Endothelial cell of umbilical vein (primary cell): ENCODE data around the gene DLST. TPM values are rescaled to one million over a fixed set of nuclear protein-coding genes. Genes with fewer than 3 reads are reported as not detected.

Experiments used
- BruUV-seq: library from RNA; stranded (reverse); fragments of 400-500 nt; replicated peaks from 2 replicates; lab custom pipeline; 2021; lab: Mats Ljungman, UMichigan
- CTCF ChIA-PET: fragments of 300-600, 350-600 bp; sonication (Branson Sonifier 250); formaldehyde crosslinking; loops from one replicate; lab custom pipeline; 2021; ENCODE audit warnings: antibody characterized with exemption, inconsistent platforms; lab: Charles Lee
- POLR2A ChIA-PET: fragments of 300-600, 350-600 bp; sonication (Branson Sonifier 250); formaldehyde crosslinking; loops from one replicate; lab custom pipeline; 2021; ENCODE audit warnings: antibody characterized with exemption, inconsistent platforms; lab: Charles Lee
- DNase-seq: peaks from one replicate; pipeline ENCODE4 v3.0.0-alpha.2; 2011; ENCODE audit warnings: low read depth, low spot score
- FAIRE-seq: peaks from 2 replicates; lab custom pipeline; 2011; peaks lifted over from hg19 to GRCh38; lab: Jason Lieb, UNC
- H2AFZ ChIP-seq: 2 replicates; pipeline ENCODE4 v1.6.0; 2012; ENCODE audit warnings: low read depth, low read length, control low read depth, inconsistent platforms
- H3K27ac ChIP-seq: 2 replicates; pipeline ENCODE4 v1.5.1; 2011; ENCODE audit warnings: low read depth, mild to moderate bottlenecking, control low read depth, low read length, moderate library complexity; ENCODE audit not compliant: insufficient read depth
- H3K27me3 ChIP-seq, 2 experiments: 2 replicates each; pipeline versions ENCODE4 v1.6.0 to v1.6.1; 2011; ENCODE audit warnings: low read length in 2 of 2, mixed read lengths in 1 of 2; ENCODE audit not compliant: control insufficient read depth in 2 of 2, insufficient read depth in 2 of 2
- H3K36me3 ChIP-seq, 2 experiments: 2 replicates in 1 of 2; 3 replicates in 1 of 2; pipeline ENCODE4 v1.5.1; 2011; ENCODE audit warnings: low read length in 2 of 2, mild to moderate bottlenecking in 1 of 2, moderate library complexity in 1 of 2; ENCODE audit not compliant: control insufficient read depth in 2 of 2, insufficient read depth in 2 of 2; ENCODE audit errors: extremely low read depth in 1 of 2
- H3K4me1 ChIP-seq: 3 replicates; pipeline ENCODE4 v1.5.1; 2011; ENCODE audit warnings: mild to moderate bottlenecking, low read length; ENCODE audit not compliant: control insufficient read depth, insufficient read depth; ENCODE audit errors: extremely low read depth
- H3K4me2 ChIP-seq: 2 replicates; pipeline ENCODE4 v1.6.1; 2011; ENCODE audit warnings: low read length, control low read depth, mixed read lengths; ENCODE audit not compliant: insufficient read depth
- H3K4me3 ChIP-seq, 3 experiments: fragments of 200-600 bp in 1 of 3; sonication (generic), shearing (Covaris generic) in 1 of 3; replicated peaks in 1 of 3; 2 replicates each; pipeline ENCODE4 v1.5.1; 2011 to 2016; ENCODE audit warnings: control low read depth in 3 of 3, low read length in 3 of 3, mild to moderate bottlenecking in 2 of 3, inconsistent platforms in 1 of 3, low read depth in 1 of 3, moderate library complexity in 1 of 3; ENCODE audit not compliant: insufficient read depth in 1 of 3
- H3K79me2 ChIP-seq: 2 replicates; pipeline ENCODE4 v1.6.0; 2012; ENCODE audit warnings: low read length, inconsistent platforms; ENCODE audit not compliant: control insufficient read depth, insufficient read depth
- H3K9ac ChIP-seq: replicated peaks from 2 replicates; pipeline ENCODE3; 2011; ENCODE audit warnings: low read length, control low read depth; ENCODE audit not compliant: insufficient read depth; ENCODE audit errors: extremely low read depth
- H3K9me1 ChIP-seq: replicated peaks from 3 replicates; pipeline ENCODE4 v1.6.0; 2011; ENCODE audit warnings: mild to moderate bottlenecking, low read length; ENCODE audit not compliant: control insufficient read depth, insufficient read depth; ENCODE audit errors: extremely low read depth
- H3K9me3 ChIP-seq: replicated peaks from 2 replicates; pipeline ENCODE4 v1.5.1; 2012; ENCODE audit warnings: low read length, inconsistent platforms; ENCODE audit not compliant: control insufficient read depth, insufficient read depth
- H4K20me1 ChIP-seq: replicated peaks from 2 replicates; pipeline ENCODE3; 2011; ENCODE audit warnings: mild to moderate bottlenecking, low read length; ENCODE audit not compliant: control insufficient read depth, insufficient read depth; ENCODE audit errors: extremely low read depth
- CTCF ChIP-seq, 2 donors: IDR thresholded peaks; 1 replicate in 1 of 2; 2 replicates in 1 of 2; pipeline ENCODE4 v1.5.1; 2011; ENCODE audit warnings: low read length in 2 of 2, mild to moderate bottlenecking in 2 of 2, moderate library complexity in 2 of 2, control low read depth in 1 of 2, inconsistent platforms in 1 of 2, low read depth in 1 of 2; ENCODE audit not compliant: insufficient read depth in 1 of 2; ENCODE audit errors: extremely low read depth in 1 of 2
- EZH2 ChIP-seq: IDR thresholded peaks from 2 replicates; pipeline ENCODE4 v1.6.1; 2012; ENCODE audit warnings: borderline replicate concordance, low read depth, mild to moderate bottlenecking, moderate library complexity, low read length, inconsistent platforms; ENCODE audit not compliant: severe bottlenecking
- FOS ChIP-seq: IDR thresholded peaks from 2 replicates; pipeline ENCODE4 v1.6.1; 2011; ENCODE audit warnings: mild to moderate bottlenecking, low read length, moderate library complexity, borderline replicate concordance; ENCODE audit not compliant: insufficient read depth
- GATA2 ChIP-seq: IDR thresholded peaks from 2 replicates; pipeline ENCODE4 v1.7.0; 2011; ENCODE audit warnings: low read depth, mild to moderate bottlenecking, moderate library complexity, mixed read lengths, low read length; ENCODE audit not compliant: insufficient read length, insufficient read depth
- JUN ChIP-seq: IDR thresholded peaks from 2 replicates; pipeline ENCODE4 v1.6.1; 2011; ENCODE audit warnings: borderline replicate concordance, low read depth; ENCODE audit not compliant: insufficient read length, insufficient read depth
- MAX ChIP-seq: IDR thresholded peaks from 2 replicates; pipeline ENCODE4 v1.6.1; 2011; ENCODE audit not compliant: insufficient read depth, insufficient read length
- MYC ChIP-seq: IDR thresholded peaks from one replicate; pipeline ENCODE4 v1.6.1; 2011; ENCODE audit warnings: mild to moderate bottlenecking, low read depth, low read length
- POLR2A ChIP-seq: IDR thresholded peaks from 2 replicates; pipeline ENCODE4 v1.6.1; 2012; ENCODE audit warnings: low read depth, mild to moderate bottlenecking, control low read depth, low read length
- POLR2AphosphoS5 ChIP-seq: IDR thresholded peaks from 2 replicates; pipeline ENCODE4 v1.6.1; 2012; ENCODE audit warnings: low read depth, mild to moderate bottlenecking, control low read depth, low read length, moderate library complexity; ENCODE audit not compliant: insufficient read depth
- dilution Hi-C: fragments of 300-500 bp; cut with MboI; formaldehyde crosslinking; loops from one replicate; pipeline ENCODE4 v1.15.0; 2019; ENCODE audit warnings: low sequenced_read_pairs; ENCODE audit not compliant: extremely low pct_ligation_motif_present
- intact Hi-C: fragments of 100-400 bp; cut with micrococcal nuclease; formaldehyde crosslinking; loops from one replicate; pipeline ENCODE4 v1.10.0; 2022
- polyA plus RNA-seq, 4 experiments: library from polyadenylated mRNA; depleted of rRNA in 3 of 4; stranded (reverse) in 3 of 4; unstranded in 1 of 4; fragments of >200 nt; gene quantifications; 2 replicates each; pipeline versions ENCODE4 v1.2.1 to v1.2.3, GENCODE V29; 2011 to 2012; ENCODE audit warnings: missing spikeins in 1 of 4
- total RNA-seq: library from RNA; stranded (reverse); gene quantifications from 2 replicates; pipeline ENCODE4 v1.2.3, GENCODE V29; 2021

Gene DLST
- total and polyA plus RNA-seq, 2 donors (not counting 3 experiments of a cell fraction or from before 2014, with no cell fraction given): 98.4 to 110 TPM

GRCh38 chr14:74861734-74862090 lies 20.0 kb upstream of the DLST start:
- ChIA-PET CTCF (interaction anchor here (1.2 to 12.3 kb wide), 11 partner anchors 12 to 256 kb away, joined by 4 to 468 read pairs (median 16); partner anchors contain the start of genes ACYP1, DLST and PROX2), POLR2A (no interaction called here)
- intact Hi-C loops (loop anchor here (1.0 to 2.0 kb wide), 4 partner anchors 20 to 441 kb away; partner anchors contain the start of gene DLST), dilution Hi-C loops (no loop called here)
- H3K4me2 ChIP-seq: no peak overlapping the region
- no peaks in the 10 kb centered on the region for H3K4me1 ChIP-seq
- no peak overlapping the region for H3K9ac ChIP-seq
- no peak for FAIRE-seq
- peaks cover 3% of the 10 kb centered on the region in 2 experiments for H3K27me3 ChIP-seq
- no peak overlapping the region for H3K27ac ChIP-seq
- no peaks in the 10 kb centered on the region for H3K9me3 ChIP-seq
- TF ChIP-seq EZH2: no peak
- no peak for TF ChIP-seq GATA2
- no peak for TF ChIP-seq POLR2AphosphoS5
- no peak for TF ChIP-seq FOS
- TF ChIP-seq CTCF (IDR thresholded peaks at IDR 0.05; ENCODE audit: extremely low read depth in 1 of 2, insufficient read depth in 1 of 2, low read depth in 1 of 2, low read length in 2 of 2): no peak
- no peak for TF ChIP-seq MYC
- TF ChIP-seq JUN: no peak
- no peak for TF ChIP-seq MAX
- no peak for TF ChIP-seq POLR2A
- H3K36me3 ChIP-seq: no peaks in the 10 kb centered on the region
- H4K20me1 ChIP-seq: no peaks in the 10 kb centered on the region
- no peak overlapping the region for H3K4me3 ChIP-seq
- H3K79me2 ChIP-seq: no peaks in the 10 kb centered on the region
- H3K9me1 ChIP-seq: no peaks in the 10 kb centered on the region
- BruUV-seq: no TSS peak
- DNase-seq: no peak
- no peak overlapping the region for H2AFZ ChIP-seq
